Measurements from ENCODE around the gene VAMP4. TPM values are rescaled to one million over a fixed set of nuclear protein-coding genes. Genes with fewer than 3 reads are reported as not detected.
A peak's percentile ranks its signal among the peaks of the same experiment; 100 is the strongest.

The VAMP4 gene
- 8.2 and 10.9 TPM in 2 replicates for total RNA-seq (2014; rRNA removed; shearing (Covaris generic))

GRCh38 chr1:171741872-171742576 is at the start of gene VAMP4:
VAMP4 (minus strand) TSS chr1:171742065; CDS start chr1:171738414, 3,651 bp downstream.
- H3K36me3 ChIP-seq (replicated peaks; ENCODE audit: control insufficient read depth, insufficient read depth, low read length), result no peaks in the 10 kb centered on the region
- peak; percentile 93 for DNase-seq
- H3K4me3 ChIP-seq (ENCODE audit: insufficient read depth, low read depth, low read length), result peak within 1 kb of the TSS; percentile 90
- H3K27me3 ChIP-seq (ENCODE audit: control insufficient read depth, insufficient read depth, low read length), result no peaks in the 10 kb centered on the region

- Histone ChIP-seq H3K4me3 (ENCODE audit: insufficient read depth, low read depth, low read length) (no peak overlapping the region), H3K36me3 (replicated peaks; ENCODE audit: control insufficient read depth, insufficient read depth, low read length) (peaks cover 61% of the 10 kb centered on the region), H3K27me3 (ENCODE audit: control insufficient read depth, insufficient read depth, low read length) (no peaks in the 10 kb centered on the region)
- no peak for DNase-seq
These were observed 48.5 kb upstream of the VAMP4 start for GRCh38 chr1:171790318-171790717.

GRCh38 chr1:171788696-171789095 is 46.8 kb upstream of the VAMP4 start:
- peaks cover 58% of the 10 kb centered on the region for H3K36me3 ChIP-seq (replicated peaks; ENCODE audit: control insufficient read depth, insufficient read depth, low read length)
- no peaks in the 10 kb centered on the region for H3K27me3 ChIP-seq (ENCODE audit: control insufficient read depth, insufficient read depth, low read length)
- H3K4me3 ChIP-seq (ENCODE audit: insufficient read depth, low read depth, low read length), result no peak overlapping the region
- no peak for DNase-seq

GRCh38 chr1:171787686-171788480 is 46.0 kb upstream of the VAMP4 start:
- DNase-seq, result no peak
- no peak overlapping the region for H3K4me3 ChIP-seq (ENCODE audit: insufficient read depth, low read depth, low read length)
- H3K36me3 ChIP-seq (replicated peaks; ENCODE audit: control insufficient read depth, insufficient read depth, low read length), result peaks cover 54% of the 10 kb centered on the region
- H3K27me3 ChIP-seq (ENCODE audit: control insufficient read depth, insufficient read depth, low read length), result no peaks in the 10 kb centered on the region

- H3K36me3 ChIP-seq (replicated peaks; ENCODE audit: control insufficient read depth, insufficient read depth, low read length), result peaks cover 44% of the 10 kb centered on the region
- no peak for DNase-seq
- H3K4me3 ChIP-seq (ENCODE audit: insufficient read depth, low read depth, low read length), result no peak overlapping the region
- no peaks in the 10 kb centered on the region for H3K27me3 ChIP-seq (ENCODE audit: control insufficient read depth, insufficient read depth, low read length)
These were observed 44.7 kb upstream of the VAMP4 start for GRCh38 chr1:171786534-171786933.

- no peak overlapping the region for H3K4me3 ChIP-seq (ENCODE audit: insufficient read depth, low read depth, low read length)
These were observed 43.9 kb upstream of the VAMP4 start for GRCh38 chr1:171785766-171786165.

GRCh38 chr1:171784784-171785183 is 42.9 kb upstream of the VAMP4 start:
- Histone ChIP-seq H3K4me3 (ENCODE audit: insufficient read depth, low read depth, low read length) (no peak overlapping the region), H3K27me3 (ENCODE audit: control insufficient read depth, insufficient read depth, low read length) (no peaks in the 10 kb centered on the region), H3K36me3 (replicated peaks; ENCODE audit: control insufficient read depth, insufficient read depth, low read length) (peaks cover 30% of the 10 kb centered on the region)
- no peak for DNase-seq

More at GRCh38 chr1:171785766-171786165, 43.9 kb upstream of the VAMP4 start:
- Histone ChIP-seq H3K36me3 (replicated peaks; ENCODE audit: control insufficient read depth, insufficient read depth, low read length) (peaks cover 38% of the 10 kb centered on the region), H3K27me3 (ENCODE audit: control insufficient read depth, insufficient read depth, low read length) (no peaks in the 10 kb centered on the region)
- no peak for DNase-seq

- Histone ChIP-seq H3K4me3 (ENCODE audit: insufficient read depth, low read depth, low read length) (no peak overlapping the region), H3K27me3 (ENCODE audit: control insufficient read depth, insufficient read depth, low read length) (no peaks in the 10 kb centered on the region), H3K36me3 (replicated peaks; ENCODE audit: control insufficient read depth, insufficient read depth, low read length) (peaks cover 28% of the 10 kb centered on the region)
- DNase-seq, result no peak
These were observed 42.1 kb upstream of the VAMP4 start for GRCh38 chr1:171783816-171784530.

- H3K27me3 ChIP-seq (ENCODE audit: control insufficient read depth, insufficient read depth, low read length), result no peaks in the 10 kb centered on the region
- H3K4me3 ChIP-seq (ENCODE audit: insufficient read depth, low read depth, low read length), result peak within 1 kb of the TSS; percentile 98
- peaks cover 16% of the 10 kb centered on the region for H3K36me3 ChIP-seq (replicated peaks; ENCODE audit: control insufficient read depth, insufficient read depth, low read length)
- DNase-seq, result peak; percentile 97
These were observed 39.5 kb upstream of the VAMP4 start, which contains the start of gene METTL13 for GRCh38 chr1:171781176-171781875. METTL13 (plus strand) TSS chr1:171781660; CDS start chr1:171781968, 308 bp downstream.

GRCh38 chr1:171780583-171781175 is 38.8 kb upstream of the VAMP4 start:
- peak overlapping the region; percentile 49 for H3K4me3 ChIP-seq (ENCODE audit: insufficient read depth, low read depth, low read length)
- no peaks in the 10 kb centered on the region for H3K27me3 ChIP-seq (ENCODE audit: control insufficient read depth, insufficient read depth, low read length)
- H3K36me3 ChIP-seq (replicated peaks; ENCODE audit: control insufficient read depth, insufficient read depth, low read length), result peaks cover 10% of the 10 kb centered on the region
- no peak for DNase-seq

- no peak overlapping the region for H3K4me3 ChIP-seq (ENCODE audit: insufficient read depth, low read depth, low read length)
- no peaks in the 10 kb centered on the region for H3K27me3 ChIP-seq (ENCODE audit: control insufficient read depth, insufficient read depth, low read length)
- no peaks in the 10 kb centered on the region for H3K36me3 ChIP-seq (replicated peaks; ENCODE audit: control insufficient read depth, insufficient read depth, low read length)
- no peak for DNase-seq
These were observed 30.4 kb upstream of the VAMP4 start for GRCh38 chr1:171772312-171772711.

- Histone ChIP-seq H3K36me3 (replicated peaks; ENCODE audit: control insufficient read depth, insufficient read depth, low read length) (no peaks in the 10 kb centered on the region), H3K4me3 (ENCODE audit: insufficient read depth, low read depth, low read length) (no peak overlapping the region), H3K27me3 (ENCODE audit: control insufficient read depth, insufficient read depth, low read length) (no peaks in the 10 kb centered on the region)
- DNase-seq, result no peak
These were observed 27.9 kb upstream of the VAMP4 start for GRCh38 chr1:171769754-171770153.

GRCh38 chr1:171769171-171769570 is 27.3 kb upstream of the VAMP4 start:
- Histone ChIP-seq H3K27me3 (ENCODE audit: control insufficient read depth, insufficient read depth, low read length) (no peaks in the 10 kb centered on the region), H3K4me3 (ENCODE audit: insufficient read depth, low read depth, low read length) (no peak overlapping the region), H3K36me3 (replicated peaks; ENCODE audit: control insufficient read depth, insufficient read depth, low read length) (no peaks in the 10 kb centered on the region)
- DNase-seq, result no peak

GRCh38 chr1:171763764-171764163 is 21.9 kb upstream of the VAMP4 start:
- no peaks in the 10 kb centered on the region for H3K27me3 ChIP-seq (ENCODE audit: control insufficient read depth, insufficient read depth, low read length)
- DNase-seq, result no peak
- no peaks in the 10 kb centered on the region for H3K36me3 ChIP-seq (replicated peaks; ENCODE audit: control insufficient read depth, insufficient read depth, low read length)
- no peak overlapping the region for H3K4me3 ChIP-seq (ENCODE audit: insufficient read depth, low read depth, low read length)

Measured in H7 (cell line).